Gastroesophageal sphincter (tissue), 3 donors: ENCODE data around the gene PLCL1.

Experiments used
- CTCF ChIP-seq, 4 experiments: fragments of 200-600 bp in 2 of 4; fragments of 450-650 bp in 2 of 4; sonication (generic) in 1 of 4; IDR thresholded peaks; one replicate each; pipeline ENCODE4 v1.5.1; 2017 to 2019; ENCODE audit warnings: antibody characterized with exemption in 4 of 4, mild to moderate bottlenecking in 2 of 4, moderate library complexity in 2 of 4
- EP300 ChIP-seq: sonication (generic); formaldehyde crosslinking; IDR thresholded peaks from one replicate; pipeline ENCODE4 v1.6.1; 2017; ENCODE audit warnings: antibody characterized with exemption, mild to moderate bottlenecking
- POLR2A ChIP-seq, 2 donors: fragments of 450-650 bp; IDR thresholded peaks; one replicate each; pipeline ENCODE4 v1.6.1; 2017; ENCODE audit warnings: antibody characterized with exemption in 2 of 2, mild to moderate bottlenecking in 2 of 2, moderate library complexity in 1 of 2

DNA sequence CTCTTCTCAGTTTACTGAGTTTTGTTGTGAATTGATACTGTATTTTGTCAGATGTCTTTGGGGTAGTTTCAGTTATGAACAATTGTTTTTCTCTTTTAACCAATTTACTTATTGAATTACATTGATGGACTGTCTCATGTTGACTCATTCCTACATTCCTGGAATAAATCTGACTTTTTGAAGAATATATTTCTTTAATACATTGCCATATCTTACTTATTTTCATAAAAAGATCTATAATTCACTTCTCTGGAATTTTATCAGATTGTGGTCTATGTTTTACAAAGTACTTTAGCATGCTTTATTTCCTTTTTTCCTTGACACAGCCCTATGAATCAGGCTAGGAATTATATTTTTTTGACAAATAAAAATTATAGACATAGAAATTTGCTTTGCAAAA lies 268.3 kb downstream of the PLCL1 start:
- TF ChIP-seq CTCF (IDR thresholded peaks at IDR 0.05) (no peak), EP300 (no peak), POLR2A (IDR thresholded peaks at IDR 0.05) (no peak)
